ENCODE data around the gene PTPRK. TPM values are rescaled to one million over a fixed set of nuclear protein-coding genes. Genes with fewer than 3 reads are reported as not detected.

PTPRK gene
- total RNA-seq, 1 experiment from 2014 or later = 36.9 TPM

- no peak for DNase-seq
- H3K4me3 ChIP-seq (ENCODE audit: insufficient read depth, low read depth, low read length) = no peak overlapping the region
- H3K27me3 ChIP-seq (ENCODE audit: control insufficient read depth, insufficient read depth, low read length) = no peaks in the 10 kb centered on the region
- H3K36me3 ChIP-seq (replicated peaks; ENCODE audit: control insufficient read depth, insufficient read depth, low read length) = no peaks in the 10 kb centered on the region
Measured at GRCh38 chr6:128282961-128283360, 237.4 kb downstream of the PTPRK start.

GRCh38 chr6:128280960-128281359, 239.4 kb downstream of the PTPRK start:
- Histone ChIP-seq H3K27me3 (ENCODE audit: control insufficient read depth, insufficient read depth, low read length) (no peaks in the 10 kb centered on the region), H3K4me3 (ENCODE audit: insufficient read depth, low read depth, low read length) (no peak overlapping the region), H3K36me3 (replicated peaks; ENCODE audit: control insufficient read depth, insufficient read depth, low read length) (no peaks in the 10 kb centered on the region)
- DNase-seq = peak; percentile 11

- H3K36me3 ChIP-seq (replicated peaks; ENCODE audit: control insufficient read depth, insufficient read depth, low read length) = no peaks in the 10 kb centered on the region
- H3K27me3 ChIP-seq (ENCODE audit: control insufficient read depth, insufficient read depth, low read length) = no peaks in the 10 kb centered on the region
- DNase-seq = peak; percentile 5
- H3K4me3 ChIP-seq (ENCODE audit: insufficient read depth, low read depth, low read length) = no peak overlapping the region
Measured at GRCh38 chr6:128280066-128280465, 240.3 kb downstream of the PTPRK start.

DNA sequence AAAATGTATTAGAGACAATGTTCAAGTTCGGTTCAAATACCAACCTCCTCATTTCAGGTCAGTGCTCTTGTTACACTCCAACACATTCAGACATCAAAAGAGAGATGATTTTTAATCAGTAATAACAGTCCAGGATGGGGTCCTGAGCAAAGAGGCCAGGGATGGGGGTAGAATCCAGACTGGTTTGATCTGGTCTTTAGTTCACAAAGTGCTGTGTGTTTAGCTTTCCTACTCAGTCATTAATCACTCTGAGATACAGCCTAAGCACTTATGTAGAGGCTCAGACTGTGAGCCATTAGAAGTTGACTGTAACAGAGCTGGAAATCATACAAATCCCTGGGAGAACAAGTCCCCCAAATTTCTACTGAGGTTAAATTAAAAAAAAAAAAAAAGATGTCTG, 241.6 kb downstream of the PTPRK start:
- Histone ChIP-seq H3K27me3 (ENCODE audit: control insufficient read depth, insufficient read depth, low read length) (no peaks in the 10 kb centered on the region), H3K4me3 (ENCODE audit: insufficient read depth, low read depth, low read length) (no peak overlapping the region), H3K36me3 (replicated peaks; ENCODE audit: control insufficient read depth, insufficient read depth, low read length) (no peaks in the 10 kb centered on the region)
- no peak for DNase-seq

- DNase-seq = no peak
- no peak overlapping the region for H3K4me3 ChIP-seq (ENCODE audit: insufficient read depth, low read depth, low read length)
- no peaks in the 10 kb centered on the region for H3K27me3 ChIP-seq (ENCODE audit: control insufficient read depth, insufficient read depth, low read length)
- H3K36me3 ChIP-seq (replicated peaks; ENCODE audit: control insufficient read depth, insufficient read depth, low read length) = no peaks in the 10 kb centered on the region
Measured at GRCh38 chr6:128277379-128277778, 243.0 kb downstream of the PTPRK start.

DNA sequence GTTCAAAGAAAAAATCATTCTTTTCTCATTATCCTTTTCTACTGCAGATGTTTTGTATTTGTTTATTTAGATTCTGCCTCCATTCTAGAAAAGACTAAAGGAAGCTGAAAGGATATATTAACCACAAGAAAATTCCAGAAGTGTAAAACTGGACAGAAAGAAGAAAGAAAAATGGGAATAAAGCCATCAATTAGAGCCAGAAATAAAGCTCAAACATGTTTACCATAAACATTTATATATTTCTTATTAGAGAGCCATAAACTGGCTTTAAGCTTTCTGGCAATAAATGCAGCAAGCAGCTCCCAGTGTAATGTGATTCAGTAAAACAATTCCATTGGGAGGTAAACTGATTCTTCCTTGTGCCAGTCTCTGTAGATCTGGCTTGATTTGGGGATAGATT, 244.1 kb downstream of the PTPRK start:
- no peak overlapping the region for H3K4me3 ChIP-seq (ENCODE audit: insufficient read depth, low read depth, low read length)

DNA sequence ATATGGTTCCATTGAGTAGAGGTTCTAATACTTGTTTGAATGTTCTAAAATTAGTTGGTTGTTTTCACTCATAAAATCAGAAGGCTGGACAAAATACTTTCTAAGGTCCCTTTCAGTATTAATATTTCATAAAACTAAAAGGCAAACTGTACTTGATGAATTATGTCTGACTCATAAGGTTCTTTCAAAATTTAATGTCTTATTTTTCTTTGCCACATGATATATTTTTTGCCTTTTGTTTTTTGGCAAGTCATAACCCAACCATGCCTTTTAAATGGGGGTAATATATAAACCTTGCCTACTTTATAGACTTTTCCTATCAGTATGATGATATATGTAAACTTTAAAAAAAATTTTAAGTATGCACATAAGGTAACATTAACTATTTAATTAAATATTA, 244.7 kb downstream of the PTPRK start:
- Histone ChIP-seq H3K27me3 (ENCODE audit: control insufficient read depth, insufficient read depth, low read length) (no peaks in the 10 kb centered on the region), H3K36me3 (replicated peaks; ENCODE audit: control insufficient read depth, insufficient read depth, low read length) (no peaks in the 10 kb centered on the region), H3K4me3 (ENCODE audit: insufficient read depth, low read depth, low read length) (no peak overlapping the region)
- no peak for DNase-seq

More for the DNA sequence above, 244.1 kb downstream of the PTPRK start:
- no peaks in the 10 kb centered on the region for H3K27me3 ChIP-seq (ENCODE audit: control insufficient read depth, insufficient read depth, low read length)
- DNase-seq = no peak
- H3K36me3 ChIP-seq (replicated peaks; ENCODE audit: control insufficient read depth, insufficient read depth, low read length) = no peaks in the 10 kb centered on the region

DNA sequence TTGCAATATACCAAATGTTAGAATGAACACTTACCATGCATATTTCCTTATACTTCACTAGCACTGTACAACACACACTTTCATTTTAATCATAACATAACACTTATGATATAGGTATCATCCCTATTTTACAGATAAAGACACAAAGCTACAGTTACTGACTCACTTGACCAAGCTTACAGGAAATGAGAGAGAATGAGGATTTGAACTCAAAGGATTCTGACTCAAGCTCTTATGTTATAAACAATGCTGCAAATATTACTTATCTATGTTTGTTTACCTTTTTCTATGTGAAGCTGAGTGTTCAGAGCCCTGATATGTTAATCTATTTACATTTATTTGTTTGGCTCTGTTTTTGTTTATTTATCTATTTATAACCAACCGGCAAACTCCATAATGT, 245.4 kb downstream of the PTPRK start:
- no peaks in the 10 kb centered on the region for H3K36me3 ChIP-seq (replicated peaks; ENCODE audit: control insufficient read depth, insufficient read depth, low read length)
- no peak for DNase-seq
- no peaks in the 10 kb centered on the region for H3K27me3 ChIP-seq (ENCODE audit: control insufficient read depth, insufficient read depth, low read length)
- no peak overlapping the region for H3K4me3 ChIP-seq (ENCODE audit: insufficient read depth, low read depth, low read length)

DNA sequence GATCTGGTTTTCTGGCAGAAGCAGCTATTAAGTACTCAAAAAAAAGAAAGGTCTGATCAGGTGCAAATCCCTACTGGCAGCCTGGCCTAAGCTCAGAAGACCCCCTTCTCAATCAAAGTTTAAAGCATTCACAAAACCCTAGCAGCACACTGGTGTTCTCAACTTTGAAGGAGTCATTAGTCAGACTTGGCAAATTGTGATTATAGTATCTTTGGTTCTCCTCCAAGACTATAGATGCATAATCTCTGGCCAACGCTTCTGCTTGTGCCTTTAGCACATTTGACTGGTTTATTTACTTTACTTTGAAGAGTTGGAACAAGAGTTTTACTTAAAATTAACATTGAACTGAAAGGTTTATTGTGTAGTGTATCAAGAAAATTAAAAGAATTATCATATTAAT, 248.9 kb downstream of the PTPRK start:
- H3K4me3 ChIP-seq (ENCODE audit: insufficient read depth, low read depth, low read length) = no peak overlapping the region
- no peaks in the 10 kb centered on the region for H3K27me3 ChIP-seq (ENCODE audit: control insufficient read depth, insufficient read depth, low read length)
- no peaks in the 10 kb centered on the region for H3K36me3 ChIP-seq (replicated peaks; ENCODE audit: control insufficient read depth, insufficient read depth, low read length)
- no peak for DNase-seq

- Histone ChIP-seq H3K27me3 (ENCODE audit: control insufficient read depth, insufficient read depth, low read length) (no peaks in the 10 kb centered on the region), H3K36me3 (replicated peaks; ENCODE audit: control insufficient read depth, insufficient read depth, low read length) (no peaks in the 10 kb centered on the region), H3K4me3 (ENCODE audit: insufficient read depth, low read depth, low read length) (no peak overlapping the region)
- no peak for DNase-seq
Measured at GRCh38 chr6:128271011-128271410, 249.4 kb downstream of the PTPRK start.

- Histone ChIP-seq H3K36me3 (replicated peaks; ENCODE audit: control insufficient read depth, insufficient read depth, low read length) (no peaks in the 10 kb centered on the region), H3K27me3 (ENCODE audit: control insufficient read depth, insufficient read depth, low read length) (no peaks in the 10 kb centered on the region), H3K4me3 (ENCODE audit: insufficient read depth, low read depth, low read length) (no peak overlapping the region)
- no peak for DNase-seq
Measured at GRCh38 chr6:128266946-128267345, 253.5 kb downstream of the PTPRK start.

DNA sequence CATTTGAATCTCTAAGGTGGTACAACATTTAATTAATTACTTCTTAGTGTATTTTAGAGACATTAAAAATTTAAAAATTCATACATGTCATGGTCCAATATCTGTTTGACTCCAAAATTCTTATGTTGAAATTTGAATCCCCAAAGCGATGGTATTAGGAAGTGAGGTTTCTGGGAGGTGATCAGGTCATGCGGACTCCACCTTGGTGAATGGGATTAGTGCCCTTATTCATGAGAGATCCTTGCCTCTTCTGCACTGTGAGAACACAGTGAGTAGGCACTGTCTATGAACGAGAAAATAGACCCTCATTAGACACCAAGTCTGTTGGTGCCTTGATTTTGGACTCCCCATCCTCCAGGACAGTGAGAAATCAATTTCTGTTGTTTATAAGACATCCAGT, 254.7 kb downstream of the PTPRK start:
- H3K27me3 ChIP-seq (ENCODE audit: control insufficient read depth, insufficient read depth, low read length) = no peaks in the 10 kb centered on the region
- DNase-seq = no peak
- H3K4me3 ChIP-seq (ENCODE audit: insufficient read depth, low read depth, low read length) = no peak overlapping the region
- H3K36me3 ChIP-seq (replicated peaks; ENCODE audit: control insufficient read depth, insufficient read depth, low read length) = no peaks in the 10 kb centered on the region

GRCh38 chr6:128259730-128260685, 260.4 kb downstream of the PTPRK start:
- no peaks in the 10 kb centered on the region for H3K36me3 ChIP-seq (replicated peaks; ENCODE audit: control insufficient read depth, insufficient read depth, low read length)
- H3K4me3 ChIP-seq (ENCODE audit: insufficient read depth, low read depth, low read length) = no peak overlapping the region
- no peaks in the 10 kb centered on the region for H3K27me3 ChIP-seq (ENCODE audit: control insufficient read depth, insufficient read depth, low read length)
- no peak for DNase-seq

DNA sequence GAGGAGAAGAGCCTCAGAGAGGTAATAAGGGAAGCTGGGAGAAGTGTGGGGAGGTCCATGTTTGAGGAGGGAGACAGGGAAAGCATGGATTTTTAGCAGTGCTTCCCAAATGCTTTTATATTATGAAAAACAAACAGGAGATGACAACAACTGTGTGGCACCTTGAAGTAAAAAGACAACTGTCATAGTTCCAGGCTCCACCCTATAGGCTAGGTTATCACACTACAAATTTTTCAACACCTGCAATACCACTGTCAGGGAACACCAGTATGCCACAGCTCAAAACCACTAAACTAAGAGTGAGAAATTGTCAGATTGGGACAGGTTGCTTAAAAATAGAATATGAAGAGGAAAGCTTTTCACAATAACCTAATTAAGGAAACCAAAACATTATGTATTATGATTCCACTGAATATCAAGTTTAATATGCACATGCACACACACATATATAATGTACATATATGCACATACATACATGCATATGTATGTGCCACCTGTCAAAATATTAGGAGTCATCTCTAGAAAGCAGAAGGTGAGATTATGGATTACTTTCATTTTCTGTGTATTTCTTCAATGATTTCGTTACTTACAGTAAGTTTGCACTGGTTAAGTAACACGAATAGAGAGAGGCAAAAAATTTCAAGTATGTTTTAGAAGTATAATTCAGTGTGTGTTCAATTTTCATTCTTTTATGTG, 261.2 kb downstream of the PTPRK start:
- Histone ChIP-seq H3K4me3 (ENCODE audit: insufficient read depth, low read depth, low read length) (no peak overlapping the region), H3K36me3 (replicated peaks; ENCODE audit: control insufficient read depth, insufficient read depth, low read length) (no peaks in the 10 kb centered on the region), H3K27me3 (ENCODE audit: control insufficient read depth, insufficient read depth, low read length) (no peaks in the 10 kb centered on the region)
- DNase-seq = no peak

DNA sequence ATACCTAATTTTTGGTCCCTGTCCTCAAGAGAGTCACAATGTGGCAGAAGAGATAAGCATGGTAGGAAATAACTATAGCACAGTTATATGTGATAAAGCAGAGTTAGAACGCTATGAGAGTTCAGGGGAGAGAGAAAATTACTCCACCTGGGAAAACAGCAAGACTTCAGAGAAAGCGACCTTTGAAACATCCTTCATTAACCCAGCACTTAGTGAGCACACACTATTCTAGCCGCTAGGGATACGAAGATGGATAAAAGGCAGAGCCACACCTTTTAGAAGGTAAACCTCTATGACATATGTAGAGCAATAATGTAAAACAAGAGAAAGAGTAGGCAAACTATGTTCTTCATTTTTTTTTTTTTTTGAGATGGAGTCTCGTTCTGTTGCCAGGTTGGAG, 264.3 kb downstream of the PTPRK start:
- H3K36me3 ChIP-seq (replicated peaks; ENCODE audit: control insufficient read depth, insufficient read depth, low read length) = no peaks in the 10 kb centered on the region
- no peak overlapping the region for H3K4me3 ChIP-seq (ENCODE audit: insufficient read depth, low read depth, low read length)
- no peaks in the 10 kb centered on the region for H3K27me3 ChIP-seq (ENCODE audit: control insufficient read depth, insufficient read depth, low read length)
- no peak for DNase-seq
